Panc1 (cell line): Measurements from ENCODE around the gene METTL26. TPM values are rescaled to one million over a fixed set of nuclear protein-coding genes. Genes with fewer than 3 reads are reported as not detected.
A peak's percentile ranks its signal among the peaks of the same experiment; 100 is the strongest.

Source experiments
- ATAC-seq: fragments of 200-7000 bp; cut with Tn5 transposase; 2 replicates; pipeline ENCODE4 v1.9.1; 2020; ENCODE audit warnings: mild to moderate bottlenecking, moderate library complexity
- BruUV-seq: library from RNA; stranded (reverse); fragments of 400-500 nt; replicated peaks from 2 replicates; lab custom pipeline; 2021; lab: Mats Ljungman, UMichigan
- CTCF ChIA-PET: fragments of 300-600 bp; sonication (Branson Sonifier 250); formaldehyde crosslinking; loops from one replicate; lab custom pipeline; 2022; ENCODE audit warnings: antibody characterized with exemption; lab: Charles Lee
- POLR2A ChIA-PET: fragments of 300-600 bp; sonication (Branson Sonifier 250); formaldehyde crosslinking; loops from one replicate; lab custom pipeline; 2022; ENCODE audit warnings: antibody characterized with exemption; lab: Charles Lee
- DNase-seq: peaks from one replicate; pipeline ENCODE4 v3.0.0-alpha.2; 2010; ENCODE audit warnings: low read depth, low spot score
- H3K27ac ChIP-seq: 2 replicates; pipeline ENCODE4 v1.5.1; 2011; ENCODE audit warnings: mild to moderate bottlenecking, low read length, inconsistent platforms
- H3K27me3 ChIP-seq: fragments of 200-500 bp; sonication (Bioruptor generic); 2 replicates; pipeline ENCODE4 v1.6.0; 2014; ENCODE audit warnings: low read length, inconsistent platforms; ENCODE audit not compliant: control insufficient read depth, insufficient read depth
- H3K36me3 ChIP-seq: fragments of 200-500 bp; sonication (Bioruptor generic); 2 replicates; pipeline ENCODE4 v1.5.1; 2014; ENCODE audit warnings: inconsistent platforms, mild to moderate bottlenecking, low read length, moderate library complexity; ENCODE audit not compliant: control insufficient read depth, insufficient read depth
- H3K4me1 ChIP-seq: 2 replicates; pipeline ENCODE4 v1.5.1; 2011; ENCODE audit warnings: inconsistent platforms, mild to moderate bottlenecking, low read length, moderate library complexity; ENCODE audit not compliant: control insufficient read depth, insufficient read depth
- H3K4me3 ChIP-seq, 2 experiments: 2 replicates each; pipeline ENCODE4 v1.5.1; 2011 to 2012; ENCODE audit warnings: low read depth in 2 of 2, low read length in 2 of 2, mild to moderate bottlenecking in 2 of 2, inconsistent platforms in 1 of 2, moderate library complexity in 1 of 2
- H3K9me3 ChIP-seq: fragments of 200-500 bp; sonication (Bioruptor generic); 2 replicates; pipeline ENCODE4 v1.5.1; 2014; ENCODE audit warnings: low read depth, mild to moderate bottlenecking, inconsistent platforms, low read length, moderate library complexity; ENCODE audit not compliant: control insufficient read depth, insufficient read depth
- CTCF ChIP-seq: fragments of 450-650 bp; IDR thresholded peaks from 2 replicates; pipeline ENCODE4 v1.5.1; 2017; ENCODE audit warnings: mild to moderate bottlenecking
- POLR2AphosphoS5 ChIP-seq: IDR thresholded peaks from 2 replicates; pipeline ENCODE4 v1.6.1; 2012; ENCODE audit warnings: mild to moderate bottlenecking, low read depth, low read length, moderate library complexity
- REST ChIP-seq, 2 experiments: IDR thresholded peaks; 2 replicates each; pipeline ENCODE4 v1.6.1; 2011 to 2012; ENCODE audit warnings: low read depth in 2 of 2, control low read depth in 1 of 2, low read length in 1 of 2, mild to moderate bottlenecking in 1 of 2, moderate library complexity in 1 of 2; ENCODE audit not compliant: insufficient read depth in 1 of 2
- SIN3A ChIP-seq: IDR thresholded peaks from 2 replicates; pipeline ENCODE4 v1.6.1; 2012; ENCODE audit warnings: low read depth, mild to moderate bottlenecking, low read length, moderate library complexity, borderline replicate concordance; ENCODE audit not compliant: insufficient read depth
- TCF7L2 ChIP-seq: IDR thresholded peaks from 2 replicates; pipeline ENCODE4 v1.6.1; 2011; ENCODE audit warnings: mild to moderate bottlenecking, low read depth, low read length, inconsistent platforms
- in situ Hi-C: cut with HindIII; loops from 2 replicates; pipeline ENCODE4 v1.10.0; 2016; ENCODE audit warnings: low sequenced_read_pairs, low pct_unique_long_range_greater_than_20kb
- intact Hi-C: fragments of 100-400 bp; cut with micrococcal nuclease; formaldehyde crosslinking; loops from one replicate; pipeline ENCODE4 v1.10.0; 2022; ENCODE audit not compliant: unreplicated experiment
- total RNA-seq: library from RNA; stranded (reverse); gene quantifications from one replicate; pipeline ENCODE4 v1.2.1, GENCODE V29; 2021; ENCODE audit not compliant: unreplicated experiment

Gene METTL26
- total RNA-seq, 1 experiment from 2014 or later, result 91.8 TPM

- in situ Hi-C loops (no loop called here), intact Hi-C loops (no loop called here)
- BruUV-seq, result no TSS peak
- peaks cover 15% of the 10 kb centered on the region for H3K4me1 ChIP-seq
- H3K4me3 ChIP-seq, result no peak overlapping the region
- H3K27ac ChIP-seq, result no peak overlapping the region
- DNase-seq (no peak), ATAC-seq (no peak)
- H3K9me3 ChIP-seq, result no peaks in the 10 kb centered on the region
- TF ChIP-seq TCF7L2 (no peak), CTCF (no peak), POLR2AphosphoS5 (no peak), REST (IDR thresholded peaks at IDR 0.05; ENCODE audit: insufficient read depth in 1 of 2, low read depth in 2 of 2, low read length in 1 of 2) (no peak), SIN3A (no peak)
- CTCF ChIA-PET, result no interaction called here
- H3K27me3 ChIP-seq, result no peaks in the 10 kb centered on the region
- POLR2A ChIA-PET, result interaction anchor here (0.6 kb wide), 1 partner anchor 487 kb away, joined by 3 read pairs; no protein-coding TSS in a partner anchor
- H3K36me3 ChIP-seq, result no peaks in the 10 kb centered on the region
Observed at GRCh38 chr16:662095-662494, 26.0 kb upstream of the METTL26 start.

- Histone ChIP-seq H3K9me3 (no peaks in the 10 kb centered on the region), H3K27ac (peak overlapping the region; percentile 32; the same call in 1 of the 2 replicates), H3K36me3 (no peaks in the 10 kb centered on the region), H3K4me3 (no peak overlapping the region), H3K4me1 (peaks cover 15% of the 10 kb centered on the region), H3K27me3 (no peaks in the 10 kb centered on the region)
- BruUV-seq, result no TSS peak
- in situ Hi-C loops, result no loop called here
- ATAC-seq, result 0 out of 2 replicates have a peak, but pooled peaks have one; percentile 0
- CTCF ChIA-PET, result no interaction called here
- intact Hi-C loops, result no loop called here
- POLR2A ChIA-PET, result no interaction called here
- DNase-seq, result no peak
- TF ChIP-seq CTCF, result peak; percentile 31; the same call in 1 of the 2 replicates
- TF ChIP-seq POLR2AphosphoS5, result no peak
Observed at GRCh38 chr16:661184-661821, 25.2 kb upstream of the METTL26 start.
